NCI-H128 (cell line): ENCODE results near the gene ARPC1B.
"Not testable (repeated sequence)": the region's sequence is repeated elsewhere in the genome, so short reads cannot be mapped to it uniquely, and the experiment has no call there.

Source experiments
- DNase-seq: peaks from one replicate; lab custom pipeline; 2025; ENCODE audit not compliant: unreplicated experiment; lab: John Stamatoyannopoulos, UW

Gene ARPC1B

DNA sequence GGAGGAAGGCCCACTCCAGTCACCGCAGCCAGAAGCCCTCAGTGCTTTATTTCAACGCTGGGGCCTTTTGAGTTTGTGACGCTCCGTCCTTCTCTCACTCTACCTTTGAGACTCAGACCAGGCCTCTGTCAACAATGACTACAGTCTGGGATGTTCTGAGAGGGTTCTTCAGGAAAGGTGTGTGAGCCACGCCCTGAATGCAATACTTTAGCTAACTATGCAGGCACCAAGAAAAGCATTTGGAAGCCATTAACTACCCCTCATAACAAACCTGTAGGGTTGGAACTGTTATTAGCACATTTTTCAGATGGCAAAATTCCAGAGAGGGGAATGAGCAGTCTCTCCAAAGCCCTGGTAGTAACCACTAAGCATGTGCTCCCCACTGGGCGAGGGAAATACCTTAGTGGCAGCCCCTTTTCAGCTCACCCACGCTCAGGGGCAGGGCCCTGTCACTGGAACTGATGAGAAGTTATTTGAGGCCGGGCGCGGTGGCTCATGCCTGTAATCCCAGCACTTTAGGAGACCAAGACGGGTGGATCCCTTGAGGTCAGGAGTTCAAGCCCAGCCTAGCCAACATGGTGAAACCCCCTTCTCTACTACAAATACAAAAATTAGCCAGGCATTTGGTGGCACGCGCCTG, 5.7 kb upstream of the ARPC1B start:
- DNase-seq: no peak

DNA sequence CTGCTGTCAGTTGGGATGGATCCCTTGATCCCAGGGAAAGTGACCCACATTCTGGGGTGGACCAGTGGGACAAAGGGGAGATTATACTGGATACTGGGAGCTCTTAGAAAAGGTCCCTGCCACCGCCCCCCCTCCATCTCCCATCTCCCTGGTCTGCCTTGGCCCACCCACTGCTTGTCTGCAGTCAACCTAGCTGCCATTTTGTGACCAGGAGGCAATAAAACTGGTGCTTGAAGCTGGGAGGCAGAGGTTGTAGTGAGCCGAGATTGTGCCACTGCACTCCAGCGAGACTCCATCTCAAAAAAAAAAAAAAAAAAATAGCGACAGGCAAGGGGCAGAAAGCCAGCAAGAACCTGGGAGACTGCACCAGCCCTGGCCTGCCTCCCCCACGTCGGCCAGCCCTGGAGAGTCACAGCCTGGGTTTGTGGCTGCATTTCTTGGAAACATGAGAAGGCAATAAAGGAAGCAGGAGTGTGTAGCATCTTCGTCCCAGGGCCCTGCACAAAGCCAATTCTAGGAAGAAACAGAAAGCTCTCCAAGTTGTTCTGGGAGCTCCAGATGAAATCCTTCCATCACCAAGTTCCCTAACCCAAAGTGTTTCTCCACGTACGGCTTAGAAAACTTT, 4.7 kb upstream of the ARPC1B start:
- no peak for DNase-seq

GRCh38 chr7:99371376-99371920, 3.1 kb upstream of the ARPC1B start:
- no peak for DNase-seq

- DNase-seq: no peak
Measured at GRCh38 chr7:99372275-99373090, 2.0 kb upstream of the ARPC1B start.

DNA sequence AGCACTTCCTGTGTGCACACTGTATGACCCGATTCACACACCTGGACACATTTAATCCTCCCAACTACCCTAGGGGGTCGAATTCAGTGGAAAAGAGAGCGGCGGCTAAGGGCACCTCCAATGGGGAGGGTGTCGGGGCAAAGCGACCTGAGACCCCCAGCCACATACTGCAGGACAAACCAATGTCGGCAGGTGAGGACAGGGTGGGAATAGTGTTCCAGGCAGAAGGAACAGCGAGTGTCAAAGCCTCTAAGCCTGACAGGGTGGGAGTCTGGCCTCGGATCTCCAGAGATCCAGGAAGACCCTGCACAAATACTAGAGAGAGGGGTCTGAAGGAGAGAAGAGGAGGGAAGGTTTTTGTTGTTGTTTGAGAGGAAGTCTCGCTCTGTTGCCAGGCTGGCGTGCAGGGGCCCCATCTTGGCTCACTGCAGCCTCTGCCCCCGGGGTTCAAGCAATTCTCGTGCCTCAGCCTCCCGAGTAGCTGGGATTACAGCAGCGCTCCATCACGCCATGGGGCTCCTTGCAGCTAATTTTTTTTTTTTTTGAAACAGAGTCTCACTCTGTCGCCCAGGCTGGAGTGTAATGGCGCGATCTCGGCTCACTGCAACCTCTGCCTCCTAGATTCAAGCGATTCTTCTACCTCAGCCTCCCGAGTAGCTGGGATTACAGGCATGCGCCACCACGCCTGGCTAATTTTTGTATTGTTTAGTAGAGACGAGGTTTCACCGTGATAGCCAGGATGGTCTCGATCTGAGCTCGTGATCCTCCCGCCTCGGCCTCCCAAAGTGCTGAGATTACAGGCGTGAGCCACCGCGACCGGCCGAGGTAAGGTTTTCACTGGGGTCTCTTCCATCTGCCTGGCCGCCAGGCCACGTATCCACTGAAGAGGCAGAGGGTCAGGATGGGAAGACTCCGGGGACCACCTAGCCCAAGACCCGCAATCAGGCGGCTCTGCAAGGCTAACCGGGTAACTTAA, 1.2 kb upstream of the ARPC1B start:
- DNase-seq: no peak

DNA sequence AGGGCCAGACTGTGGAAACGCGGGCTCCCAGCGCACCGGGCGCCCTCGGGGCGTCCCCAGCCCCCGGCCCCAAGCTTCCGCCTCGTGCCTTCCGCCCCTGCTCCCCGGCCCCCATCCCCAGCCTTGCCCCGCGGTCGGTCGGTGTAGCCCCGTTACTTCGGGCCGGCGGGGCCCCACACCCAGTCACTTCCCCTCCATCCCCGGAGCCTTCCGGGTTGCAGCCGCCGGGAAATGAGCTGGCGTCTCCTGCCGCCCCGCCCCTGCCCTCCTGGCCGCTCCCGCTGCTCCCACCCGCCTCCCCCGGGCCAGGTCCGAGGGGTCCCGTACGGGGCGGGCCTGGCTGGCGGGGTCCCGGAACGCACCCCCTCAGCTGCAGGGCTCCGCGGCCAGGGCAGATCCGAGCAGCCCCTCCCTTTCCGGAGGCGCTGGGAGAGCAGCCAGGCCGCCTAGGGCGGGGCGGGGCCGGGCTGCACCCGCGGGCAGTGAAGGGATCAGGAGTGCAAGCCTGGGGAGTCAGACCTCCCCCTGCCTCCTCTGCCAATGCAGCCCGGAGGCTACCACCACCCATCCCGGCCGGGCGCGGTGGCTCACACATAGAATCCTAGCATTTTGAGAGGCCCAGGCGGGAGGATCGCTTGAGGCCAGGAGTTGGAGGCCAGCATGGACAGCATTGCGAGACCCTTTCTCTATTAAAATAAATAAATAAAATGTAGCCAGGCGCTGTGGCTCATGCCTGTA, 709 bp downstream of the ARPC1B start:
- DNase-seq: no peak

- no peak for DNase-seq
Measured at GRCh38 chr7:99379043-99379577, 4.6 kb downstream of the ARPC1B start.

DNA sequence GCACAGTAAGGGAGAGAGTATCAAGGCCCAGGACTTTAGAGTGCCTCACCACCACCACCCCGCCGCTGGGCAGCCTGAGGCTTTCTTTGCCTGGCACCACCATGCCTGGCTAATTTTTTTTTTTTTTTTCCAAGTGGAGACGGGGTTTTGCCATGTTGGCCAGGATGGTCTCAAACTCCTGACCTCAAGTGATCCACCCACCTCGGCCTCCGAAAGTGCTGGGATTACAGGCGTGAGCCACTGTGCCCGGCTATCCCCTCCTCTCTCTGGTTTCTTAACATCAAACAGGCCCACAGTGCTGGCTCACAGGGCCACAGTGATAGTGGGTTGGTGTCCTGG, 5.1 kb downstream of the ARPC1B start:
- DNase-seq: not testable (repeated sequence)

DNA sequence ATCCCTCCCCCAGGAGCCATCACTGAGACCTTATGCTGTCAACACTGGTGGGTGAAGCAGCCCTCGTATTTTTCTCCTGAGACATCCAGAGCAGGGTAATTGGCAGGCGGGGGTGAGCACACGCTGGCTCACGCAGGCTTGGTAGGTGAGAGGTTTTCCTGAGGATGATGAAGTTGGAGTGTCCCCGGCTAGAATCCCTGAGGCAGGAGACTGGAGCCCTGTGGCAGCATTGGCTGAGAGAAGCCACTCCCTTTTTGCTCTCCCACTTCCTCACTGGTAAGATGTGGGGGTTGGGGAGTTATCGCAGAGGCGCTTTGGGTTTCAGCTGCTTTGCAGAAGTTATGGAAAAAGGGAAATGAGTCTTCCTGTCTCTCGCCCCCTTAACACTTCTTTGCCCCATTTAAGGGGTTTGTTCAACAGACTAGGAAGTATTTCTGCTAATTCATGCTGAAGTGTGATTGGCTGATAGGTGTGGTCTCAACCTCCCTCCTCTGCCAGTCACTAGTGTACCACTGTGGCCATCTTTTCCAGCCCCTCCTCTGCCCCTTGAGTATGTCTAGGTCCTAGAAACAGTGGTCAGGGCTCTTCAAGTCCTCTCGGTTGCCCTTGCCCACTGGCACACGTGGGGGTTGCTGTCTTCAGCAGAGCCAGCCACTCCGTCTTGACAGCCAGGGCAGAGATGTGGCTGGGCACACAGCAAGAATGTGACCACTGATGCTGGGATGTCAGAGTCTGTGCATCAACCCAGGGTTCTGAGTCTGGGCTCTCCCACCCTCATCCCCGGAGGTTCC, 5.7 kb downstream of the ARPC1B start:
- no peak for DNase-seq

GRCh38 chr7:99380823-99381663, 6.5 kb downstream of the ARPC1B start:
- no peak for DNase-seq

- DNase-seq: no peak
Measured at GRCh38 chr7:99381664-99382075, 7.1 kb downstream of the ARPC1B start.

DNA sequence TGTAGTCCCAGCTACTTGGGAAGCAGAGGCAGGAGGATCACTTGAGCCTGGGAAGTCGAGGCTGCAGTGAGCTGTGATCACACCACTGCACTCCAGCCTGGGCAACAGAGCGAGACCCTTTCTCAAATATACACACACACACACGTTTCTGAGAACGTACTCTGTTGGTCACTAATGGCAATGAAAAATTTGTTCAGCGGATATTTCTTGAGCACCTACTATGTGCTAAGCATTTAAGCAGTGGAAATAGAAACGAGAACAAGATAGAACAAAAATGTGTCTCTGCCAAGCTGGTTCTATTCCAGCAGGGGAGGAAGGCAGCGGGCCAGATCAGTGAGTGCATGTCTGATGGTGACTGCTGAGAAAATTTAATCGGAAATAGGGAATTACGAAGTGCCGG, 8.7 kb downstream of the ARPC1B start:
- DNase-seq: no peak

DNA sequence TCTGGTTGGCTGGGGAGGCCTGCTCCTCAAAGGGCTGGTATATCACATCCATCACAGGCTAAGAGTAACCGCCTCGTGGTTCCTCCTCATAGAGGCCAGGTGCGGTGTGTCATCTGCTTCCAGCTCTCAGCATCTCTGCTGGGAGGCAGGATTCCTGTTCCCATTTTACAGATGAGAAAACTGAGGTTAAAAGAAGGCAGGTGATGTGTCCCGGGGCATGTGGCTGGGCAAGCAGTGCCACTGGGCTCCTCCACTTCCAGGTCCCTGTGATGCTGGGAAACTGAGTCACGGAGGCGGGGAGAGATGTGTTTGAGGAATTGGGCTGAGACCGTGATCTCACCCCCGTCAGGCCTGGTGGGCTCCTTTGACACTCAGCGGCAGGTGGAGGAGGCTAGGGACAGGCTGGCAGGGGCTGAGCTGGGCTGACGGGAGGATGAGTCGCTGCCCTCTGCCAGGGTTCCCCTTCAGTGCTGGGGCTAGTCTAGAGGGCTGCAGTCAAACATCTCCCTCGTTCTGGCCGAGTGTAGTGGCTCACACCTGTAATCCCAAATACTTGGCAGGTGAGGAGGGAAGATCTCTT, 9.4 kb downstream of the ARPC1B start:
- DNase-seq: no peak

GRCh38 chr7:99384523-99384922, 10.0 kb downstream of the ARPC1B start:
- DNase-seq: no peak

DNA sequence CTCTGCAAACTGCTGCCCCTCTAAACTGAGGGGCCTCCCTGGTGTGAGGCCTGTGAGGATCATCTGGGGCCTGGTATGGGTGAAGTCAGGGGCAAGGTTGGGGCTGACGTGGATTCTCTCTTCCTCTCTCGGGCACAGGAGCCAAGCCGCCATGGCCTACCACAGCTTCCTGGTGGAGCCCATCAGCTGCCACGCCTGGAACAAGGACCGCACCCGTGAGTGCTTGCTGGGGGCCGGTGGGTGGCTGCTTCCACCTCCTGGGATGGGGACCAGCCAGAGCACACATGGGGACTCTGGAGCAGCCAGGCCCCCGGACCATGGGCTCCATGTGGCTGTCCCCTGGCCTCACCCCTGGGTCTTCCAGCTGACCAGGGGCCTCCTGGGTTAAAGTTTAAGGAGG, 11.0 kb downstream of the ARPC1B start:
- DNase-seq: no peak

DNA sequence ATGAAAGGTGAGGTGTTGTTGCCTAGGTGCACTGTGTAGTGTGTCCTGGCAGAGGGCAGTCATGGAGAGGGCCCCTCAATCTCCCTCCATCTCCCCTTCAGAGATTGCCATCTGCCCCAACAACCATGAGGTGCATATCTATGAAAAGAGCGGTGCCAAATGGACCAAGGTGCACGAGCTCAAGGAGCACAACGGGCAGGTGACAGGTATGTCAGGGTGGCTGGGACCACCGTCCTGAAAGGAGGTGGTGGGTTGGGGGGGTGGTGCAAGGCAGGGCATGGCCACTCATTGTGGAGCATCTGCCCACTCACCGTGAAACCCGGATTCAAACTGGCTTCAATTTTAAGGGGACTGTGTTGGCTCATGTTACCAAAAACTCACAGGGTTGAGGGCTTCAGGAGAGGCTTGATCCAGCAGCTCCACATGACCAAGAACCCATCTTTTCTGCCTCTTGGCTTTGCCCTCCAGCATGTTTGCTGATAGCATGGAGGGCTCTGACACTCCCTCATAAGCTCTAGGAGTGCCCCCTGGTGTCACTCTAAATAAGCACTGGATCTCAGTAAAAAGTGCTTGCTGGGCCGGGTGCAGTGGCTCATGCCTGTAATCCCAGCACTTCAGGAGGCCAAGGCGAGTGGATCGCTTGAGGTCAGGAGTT, 12.2 kb downstream of the ARPC1B start:
- DNase-seq: no peak

DNA sequence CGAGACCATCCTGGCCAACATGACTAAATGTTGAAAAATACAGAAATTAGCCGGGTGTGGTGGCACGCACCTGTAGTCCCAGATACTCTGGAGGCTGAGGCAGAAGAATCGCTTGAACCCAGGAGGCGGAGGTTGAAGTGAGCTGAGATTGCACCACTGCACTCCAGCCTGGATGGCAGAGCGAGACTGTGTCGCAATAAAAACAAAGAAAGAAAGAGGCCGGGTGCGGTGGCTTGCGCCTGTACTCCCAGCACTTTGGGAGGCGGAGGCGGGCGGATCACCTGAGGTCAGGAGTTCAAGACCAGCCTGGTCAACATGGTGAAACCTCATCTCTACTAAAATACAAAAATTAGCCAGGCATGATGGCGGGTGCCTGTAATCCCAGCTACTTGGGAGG, 12.7 kb downstream of the ARPC1B start:
- DNase-seq: not testable (repeated sequence)
